B cell (primary cell): ENCODE data around the gene ENTHD1.

ENCODE experiments used
- EZH2 ChIP-seq: IDR thresholded peaks from 2 replicates; pipeline ENCODE4 v1.6.1; 2012; ENCODE audit warnings: borderline replicate concordance, low read depth, mild to moderate bottlenecking, moderate library complexity, low read length; ENCODE audit not compliant: insufficient read depth, poor library complexity, severe bottlenecking
- TF ChIP-seq, protein P1 (sequence below): fragments of 200-600 bp; IDR thresholded peaks from one replicate; pipeline ENCODE4 v1.8.0; 2022; ENCODE audit warnings: antibody characterized with exemption, mild to moderate bottlenecking

DNA sequence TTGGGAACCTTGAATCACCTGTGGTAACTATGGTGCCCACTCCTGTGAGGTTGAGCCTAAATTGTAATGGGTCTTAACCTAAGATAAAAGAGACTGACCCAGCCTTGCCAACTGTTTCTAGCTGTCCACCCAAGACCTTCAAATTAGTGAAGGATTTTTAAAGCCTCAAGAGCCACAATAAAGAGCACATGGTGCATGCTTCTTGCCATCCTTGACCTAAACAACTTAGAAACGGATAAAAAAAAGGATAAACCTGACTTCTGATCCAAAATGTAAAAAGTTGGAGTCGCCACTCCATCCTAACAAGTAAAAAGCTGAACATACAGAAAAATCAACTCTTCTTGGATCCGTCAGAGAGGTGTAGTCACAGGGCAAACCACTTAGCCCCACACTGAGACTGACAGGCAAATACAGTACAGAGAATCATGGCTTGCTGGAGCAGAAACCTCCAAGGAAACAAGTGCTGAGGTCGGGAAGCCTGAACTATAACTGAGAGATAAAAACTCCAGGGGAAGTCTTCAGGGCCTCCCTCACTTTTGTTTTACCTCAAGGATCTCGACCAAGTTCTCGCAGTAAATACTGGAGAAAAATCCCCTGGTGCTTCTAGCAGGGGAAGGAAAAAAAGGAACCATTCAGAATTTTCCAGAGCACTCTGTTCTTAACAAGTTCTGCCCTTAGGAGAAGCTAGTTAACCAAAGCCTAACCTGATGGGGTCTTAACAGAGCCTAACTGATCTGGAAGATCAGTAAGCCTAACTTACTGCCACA is 16.3 kb downstream of the ENTHD1 start:
- TF ChIP-seq, protein P1, sequence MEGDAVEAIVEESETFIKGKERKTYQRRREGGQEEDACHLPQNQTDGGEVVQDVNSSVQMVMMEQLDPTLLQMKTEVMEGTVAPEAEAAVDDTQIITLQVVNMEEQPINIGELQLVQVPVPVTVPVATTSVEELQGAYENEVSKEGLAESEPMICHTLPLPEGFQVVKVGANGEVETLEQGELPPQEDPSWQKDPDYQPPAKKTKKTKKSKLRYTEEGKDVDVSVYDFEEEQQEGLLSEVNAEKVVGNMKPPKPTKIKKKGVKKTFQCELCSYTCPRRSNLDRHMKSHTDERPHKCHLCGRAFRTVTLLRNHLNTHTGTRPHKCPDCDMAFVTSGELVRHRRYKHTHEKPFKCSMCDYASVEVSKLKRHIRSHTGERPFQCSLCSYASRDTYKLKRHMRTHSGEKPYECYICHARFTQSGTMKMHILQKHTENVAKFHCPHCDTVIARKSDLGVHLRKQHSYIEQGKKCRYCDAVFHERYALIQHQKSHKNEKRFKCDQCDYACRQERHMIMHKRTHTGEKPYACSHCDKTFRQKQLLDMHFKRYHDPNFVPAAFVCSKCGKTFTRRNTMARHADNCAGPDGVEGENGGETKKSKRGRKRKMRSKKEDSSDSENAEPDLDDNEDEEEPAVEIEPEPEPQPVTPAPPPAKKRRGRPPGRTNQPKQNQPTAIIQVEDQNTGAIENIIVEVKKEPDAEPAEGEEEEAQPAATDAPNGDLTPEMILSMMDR = no peak
- no peak for TF ChIP-seq EZH2
